Peyer's patch (tissue), 4 donors: ENCODE results near the gene PIK3R3.

Source experiments
- CTCF ChIP-seq, 6 experiments: fragments of 450-650 bp in 4 of 6; fragments of 200-600 bp in 2 of 6; sonication (generic) in 1 of 6; IDR thresholded peaks; one replicate each; pipeline ENCODE4 v1.5.1; 2017 to 2019; ENCODE audit warnings: antibody characterized with exemption in 6 of 6, mild to moderate bottlenecking in 3 of 6, moderate library complexity in 1 of 6
- POLR2A ChIP-seq, 2 donors: fragments of 450-650 bp; IDR thresholded peaks; one replicate each; pipeline ENCODE4 v1.5.1; 2017; ENCODE audit warnings: antibody characterized with exemption in 2 of 2, mild to moderate bottlenecking in 2 of 2, moderate library complexity in 2 of 2

GRCh38 chr1:46157916-46158311, 25.5 kb upstream of the PIK3R3 start:
- TF ChIP-seq CTCF (IDR thresholded peaks at IDR 0.05) (no peak), POLR2A (IDR thresholded peaks at IDR 0.05) (no peak)
